ENCODE data around the gene RHBDF2.
"Not testable (repeated sequence)": the region's sequence is repeated elsewhere in the genome, so short reads cannot be mapped to it uniquely, and the experiment has no call there.

Gene RHBDF2

DNA sequence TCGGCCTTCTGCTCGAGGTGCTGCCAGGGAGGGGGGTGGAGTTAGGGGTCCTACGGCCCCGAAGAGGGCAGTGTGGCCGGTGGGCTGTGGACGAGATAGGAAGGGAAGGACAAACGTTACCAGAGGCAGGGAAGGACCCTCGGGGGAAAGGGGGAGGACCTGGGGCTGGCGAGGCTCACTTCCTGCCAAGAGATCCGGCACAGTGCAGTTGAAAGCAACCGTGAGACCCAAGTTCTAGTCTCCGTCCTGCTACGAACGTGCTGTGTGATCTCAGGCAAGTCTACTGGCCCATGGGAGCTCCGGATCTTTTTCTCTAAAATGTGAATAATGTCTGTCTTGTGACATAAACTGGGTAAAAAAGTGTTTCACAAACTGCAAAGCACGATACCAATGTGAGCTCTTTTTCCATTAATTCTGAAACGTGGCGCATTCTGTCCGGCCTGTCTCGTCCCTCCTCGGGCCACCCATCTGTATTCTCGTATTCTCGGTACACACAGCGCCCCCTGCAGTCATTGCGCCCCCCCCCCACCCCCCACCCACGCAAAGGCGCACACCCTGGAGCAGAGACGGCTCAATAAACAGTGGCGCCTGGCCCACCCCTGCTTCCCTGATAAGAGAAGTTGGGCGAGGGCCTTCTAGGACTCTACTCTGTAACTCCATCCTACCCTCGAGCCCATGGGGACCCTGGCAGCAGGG, 27.5 kb upstream of the RHBDF2 start:
- H3K27ac ChIP-seq (ENCODE audit: low read length): no peak overlapping the region
- H3K4me1 ChIP-seq (ENCODE audit: insufficient read depth, low read length): peaks cover 3% of the 10 kb centered on the region; the same call in 1 of the 2 replicates
- no peaks in the 10 kb centered on the region for H3K9me3 ChIP-seq (ENCODE audit: insufficient read depth, low read depth, low read length)
- peaks cover 1% of the 10 kb centered on the region for H3K27me3 ChIP-seq (ENCODE audit: insufficient read depth, low read length)
- H3K4me3 ChIP-seq (ENCODE audit: low read length): no peak overlapping the region
- no peak overlapping the region for H3K9ac ChIP-seq (ENCODE audit: low read depth, low read length)
- H3K36me3 ChIP-seq (ENCODE audit: insufficient read depth, low read depth, low read length): no peaks in the 10 kb centered on the region

DNA sequence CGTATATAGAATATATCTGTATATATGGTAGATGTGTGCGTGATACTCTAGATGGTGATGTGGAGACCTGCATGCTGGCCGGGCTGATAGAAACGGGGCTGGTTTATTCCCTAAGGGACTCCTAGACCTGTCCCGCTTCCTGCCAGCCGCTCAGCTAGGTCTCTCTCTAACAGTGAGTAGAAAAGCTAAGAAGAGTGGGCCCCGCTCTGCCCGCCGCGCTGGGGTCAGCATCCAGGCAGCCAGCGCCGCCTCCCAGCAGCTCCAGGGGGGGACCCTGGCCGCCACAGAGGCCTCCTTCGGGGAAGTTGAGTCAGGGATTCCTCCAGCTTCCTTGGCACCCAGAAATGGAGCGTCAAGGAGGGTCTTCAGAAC, 26.9 kb upstream of the RHBDF2 start:
- Histone ChIP-seq H3K4me1 (ENCODE audit: insufficient read depth, low read length) (peaks cover 3% of the 10 kb centered on the region; the same call in 1 of the 2 replicates), H3K9ac (ENCODE audit: low read depth, low read length) (no peak overlapping the region), H3K9me3 (ENCODE audit: insufficient read depth, low read depth, low read length) (no peaks in the 10 kb centered on the region), H3K4me3 (ENCODE audit: low read length) (no peak overlapping the region), H3K27ac (ENCODE audit: low read length) (no peak overlapping the region), H3K36me3 (ENCODE audit: insufficient read depth, low read depth, low read length) (no peaks in the 10 kb centered on the region), H3K27me3 (ENCODE audit: insufficient read depth, low read length) (peaks cover 6% of the 10 kb centered on the region)

DNA sequence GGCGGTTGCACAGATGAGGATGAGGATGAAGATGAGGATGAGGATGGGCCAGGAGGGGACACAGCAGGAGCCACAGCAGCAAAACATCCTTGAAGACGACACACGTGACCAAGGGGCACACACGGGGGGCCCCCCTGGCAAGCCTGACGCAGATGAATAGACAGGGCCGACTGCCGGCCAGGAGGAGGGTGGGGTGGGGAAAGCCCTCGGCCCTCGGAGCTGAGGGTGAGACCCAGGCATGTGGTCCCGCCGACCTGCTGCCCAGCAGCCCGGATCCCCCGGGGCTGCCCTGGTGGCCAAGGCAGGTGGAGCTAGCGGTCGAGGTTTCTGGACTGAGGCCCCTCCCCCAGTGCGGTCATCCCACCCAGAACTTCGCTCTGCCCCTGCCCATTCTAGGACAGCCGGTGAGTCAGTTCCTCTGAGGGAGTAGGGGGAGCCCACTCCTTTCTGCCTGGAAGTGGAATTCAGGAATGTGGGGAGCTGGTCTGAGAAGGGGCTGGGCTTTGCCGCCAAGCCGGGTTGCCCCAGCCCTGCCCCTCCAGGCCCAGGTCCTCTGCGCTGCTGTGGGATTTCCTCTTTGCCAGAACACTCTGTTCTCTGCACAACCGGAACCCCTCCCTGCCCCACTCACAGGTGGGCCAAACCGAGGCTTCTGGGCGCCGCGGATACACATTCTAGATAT, 26.3 kb upstream of the RHBDF2 start:
- Histone ChIP-seq H3K27me3 (ENCODE audit: insufficient read depth, low read length) (peaks cover 12% of the 10 kb centered on the region), H3K36me3 (ENCODE audit: insufficient read depth, low read depth, low read length) (no peaks in the 10 kb centered on the region), H3K4me3 (ENCODE audit: low read length) (no peak overlapping the region; the same call in 1 of the 2 replicates), H3K27ac (ENCODE audit: low read length) (no peak overlapping the region), H3K9ac (ENCODE audit: low read depth, low read length) (no peak overlapping the region; the same call in 1 of the 2 replicates), H3K4me1 (ENCODE audit: insufficient read depth, low read length) (peaks cover 3% of the 10 kb centered on the region; the same call in 1 of the 2 replicates), H3K9me3 (ENCODE audit: insufficient read depth, low read depth, low read length) (no peaks in the 10 kb centered on the region)

DNA sequence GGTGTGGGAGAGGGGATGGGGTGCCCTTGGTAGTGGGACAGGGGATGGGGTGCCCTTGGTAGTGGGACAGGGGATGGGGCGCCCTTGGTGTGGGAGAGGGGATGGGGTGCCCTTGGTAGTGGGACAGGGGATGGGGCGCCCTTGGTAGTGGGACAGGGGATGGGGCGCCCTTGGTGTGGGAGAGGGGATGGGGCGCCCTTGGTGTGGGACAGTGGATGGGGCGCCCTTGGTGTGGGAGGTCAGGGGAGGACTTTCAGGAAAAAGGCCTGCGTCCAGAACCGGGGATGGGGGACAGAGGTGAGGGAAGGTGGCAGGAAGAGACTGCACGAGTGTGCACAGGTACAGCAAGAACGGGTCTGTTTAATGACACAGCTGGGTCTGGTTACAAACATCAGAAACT, 25.8 kb upstream of the RHBDF2 start:
- not testable (repeated sequence) for H3K4me3 ChIP-seq (ENCODE audit: low read length); H3K9me3 ChIP-seq (ENCODE audit: insufficient read depth, low read depth, low read length); H3K9ac ChIP-seq (ENCODE audit: low read depth, low read length); H3K36me3 ChIP-seq (ENCODE audit: insufficient read depth, low read depth, low read length); H3K4me1 ChIP-seq (ENCODE audit: insufficient read depth, low read length); H3K27ac ChIP-seq (ENCODE audit: low read length)
- peaks cover 14% of the 10 kb centered on the region for H3K27me3 ChIP-seq (ENCODE audit: insufficient read depth, low read length)

DNA sequence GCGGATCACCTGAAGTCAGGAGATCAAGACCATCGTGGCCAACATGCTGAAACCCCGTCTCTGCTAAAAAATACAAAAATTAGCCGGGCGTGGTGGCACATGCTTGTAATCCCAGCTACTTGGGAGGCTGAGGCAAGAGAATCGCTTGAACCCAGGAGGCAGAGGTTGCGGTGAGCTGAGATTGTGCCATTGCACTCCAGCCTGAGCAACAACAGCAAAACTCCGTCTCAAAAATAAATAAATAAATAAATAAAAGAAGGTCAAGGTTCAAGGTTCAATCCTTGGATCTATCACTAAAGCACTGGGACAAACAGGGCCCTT, 24.2 kb upstream of the RHBDF2 start:
- H3K9me3 ChIP-seq (ENCODE audit: insufficient read depth, low read depth, low read length); H3K27ac ChIP-seq (ENCODE audit: low read length); H3K9ac ChIP-seq (ENCODE audit: low read depth, low read length); H3K4me1 ChIP-seq (ENCODE audit: insufficient read depth, low read length); H3K36me3 ChIP-seq (ENCODE audit: insufficient read depth, low read depth, low read length); H3K4me3 ChIP-seq (ENCODE audit: low read length): not testable (repeated sequence)
- H3K27me3 ChIP-seq (ENCODE audit: insufficient read depth, low read length): peaks cover 14% of the 10 kb centered on the region

DNA sequence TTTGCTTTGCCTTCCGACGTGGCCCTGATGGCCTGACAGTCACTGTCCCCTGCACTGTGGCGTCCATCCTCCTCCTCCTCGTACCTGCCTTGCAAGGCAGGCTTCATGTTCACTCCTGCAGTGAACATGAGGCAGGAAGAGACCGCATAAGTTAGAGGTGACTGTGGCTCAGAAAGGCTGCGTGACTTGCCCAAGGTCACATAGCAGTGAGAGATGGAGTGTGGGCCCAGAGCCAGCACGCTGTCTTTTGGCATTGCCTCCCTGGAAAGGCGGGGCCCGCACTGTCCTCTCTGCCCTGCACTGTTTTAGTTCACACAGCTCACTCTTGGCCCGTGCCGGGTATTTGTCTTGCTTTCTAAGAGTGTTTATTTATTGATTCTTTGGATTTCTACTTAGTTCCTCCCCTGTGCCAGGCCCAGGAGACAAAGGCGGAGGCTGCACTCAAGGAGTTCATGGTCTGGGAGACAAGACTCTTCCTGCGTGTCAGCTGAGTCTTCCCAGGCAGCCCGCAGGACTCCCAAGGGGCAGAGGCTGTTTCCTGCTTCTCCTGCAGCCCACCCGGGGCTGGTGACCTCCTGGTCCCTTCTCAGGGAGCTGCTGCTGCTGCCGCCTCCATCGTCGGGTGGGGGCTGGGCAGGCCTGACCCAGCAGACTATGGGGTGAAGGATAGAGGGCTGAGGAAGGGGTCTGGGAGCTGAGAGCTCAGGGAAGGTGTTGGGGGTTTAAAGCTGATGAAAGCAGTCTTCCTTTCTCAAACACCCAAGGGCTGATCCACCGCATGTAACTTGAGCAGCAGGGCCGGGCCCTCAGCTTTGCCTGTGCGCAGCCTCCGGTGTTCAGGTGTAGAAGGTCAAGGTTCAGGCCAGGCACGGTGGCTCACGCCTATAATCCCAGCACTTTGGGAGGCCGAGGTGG, 23.6 kb upstream of the RHBDF2 start:
- Histone ChIP-seq H3K9ac (ENCODE audit: low read depth, low read length) (no peak overlapping the region), H3K4me3 (ENCODE audit: low read length) (no peak overlapping the region), H3K27me3 (ENCODE audit: insufficient read depth, low read length) (peaks cover 14% of the 10 kb centered on the region), H3K9me3 (ENCODE audit: insufficient read depth, low read depth, low read length) (no peaks in the 10 kb centered on the region), H3K4me1 (ENCODE audit: insufficient read depth, low read length) (peaks cover 3% of the 10 kb centered on the region; the same call in 1 of the 2 replicates), H3K27ac (ENCODE audit: low read length) (no peak overlapping the region), H3K36me3 (ENCODE audit: insufficient read depth, low read depth, low read length) (no peaks in the 10 kb centered on the region)

DNA sequence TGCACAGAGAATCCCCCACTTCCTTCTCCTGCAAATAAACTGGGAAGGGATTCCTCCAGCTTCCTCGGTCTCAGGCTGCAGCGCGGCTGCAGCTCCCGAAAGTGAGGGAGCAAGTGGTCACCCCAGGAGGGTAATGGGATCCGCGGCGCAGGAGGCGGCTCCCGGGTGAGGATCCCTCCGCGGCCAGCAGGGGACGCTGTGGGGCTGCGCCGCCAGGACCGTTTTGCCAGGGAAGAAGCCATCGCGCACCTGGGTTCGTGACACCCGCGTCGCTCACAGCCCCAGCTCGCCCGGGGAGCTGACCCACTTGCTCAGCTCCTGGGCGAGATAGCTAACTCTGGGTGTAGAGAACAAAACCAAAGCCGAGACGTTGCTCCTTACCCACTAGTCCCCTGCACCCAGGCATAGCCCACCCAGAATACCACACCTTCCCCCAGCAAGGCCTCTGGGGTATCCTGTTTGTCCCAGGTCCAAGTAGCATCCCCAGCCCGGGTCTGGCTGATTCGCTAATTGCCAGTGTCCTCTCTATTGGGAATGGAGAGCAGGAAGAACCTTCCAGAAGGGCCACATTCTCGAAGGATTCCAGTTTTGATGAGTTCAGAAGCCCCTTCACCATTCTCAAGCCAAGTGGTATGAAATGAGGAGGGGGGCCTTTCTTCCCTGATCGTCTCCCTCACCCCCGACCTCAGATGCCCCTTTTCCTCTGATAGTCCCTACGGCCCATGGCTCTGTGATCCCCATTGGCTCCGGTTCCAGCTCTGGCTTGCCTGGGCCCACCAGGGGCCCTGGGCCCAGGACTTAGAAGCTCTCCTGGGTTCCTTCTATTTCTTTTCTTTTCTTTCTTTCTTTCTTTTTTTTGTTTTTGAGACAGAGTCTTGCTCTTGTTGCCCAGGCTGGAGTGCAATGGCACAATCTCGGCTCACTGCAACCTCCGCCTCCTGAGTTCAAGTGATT, 22.1 kb upstream of the RHBDF2 start:
- H3K9ac ChIP-seq (ENCODE audit: low read depth, low read length): no peak overlapping the region
- no peaks in the 10 kb centered on the region for H3K36me3 ChIP-seq (ENCODE audit: insufficient read depth, low read depth, low read length)
- no peaks in the 10 kb centered on the region; the same call in 1 of the 2 replicates for H3K4me1 ChIP-seq (ENCODE audit: insufficient read depth, low read length)
- no peak overlapping the region for H3K4me3 ChIP-seq (ENCODE audit: low read length)
- H3K27ac ChIP-seq (ENCODE audit: low read length): no peak overlapping the region
- peaks cover 14% of the 10 kb centered on the region for H3K27me3 ChIP-seq (ENCODE audit: insufficient read depth, low read length)
- no peaks in the 10 kb centered on the region for H3K9me3 ChIP-seq (ENCODE audit: insufficient read depth, low read depth, low read length)

DNA sequence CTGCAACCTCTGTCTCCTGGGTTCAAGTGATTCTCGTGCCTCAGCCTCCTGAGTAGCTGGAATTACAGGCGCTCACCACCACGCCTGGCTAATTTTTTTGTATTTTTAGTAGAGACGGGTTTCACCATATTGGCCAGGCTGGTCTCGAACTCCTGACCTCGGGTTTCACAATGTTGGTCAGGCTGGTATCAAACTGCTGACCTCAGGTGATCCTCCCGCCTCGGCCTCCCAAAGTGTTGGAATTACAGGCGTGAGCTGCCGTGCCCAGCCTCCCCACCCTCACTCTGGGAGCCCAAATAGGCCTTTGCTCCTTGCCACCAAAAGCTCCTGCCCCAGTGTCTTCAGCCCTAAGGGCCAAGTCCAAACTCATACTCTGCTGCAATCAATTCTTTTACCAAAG, 20.5 kb upstream of the RHBDF2 start:
- H3K4me3 ChIP-seq (ENCODE audit: low read length); H3K27ac ChIP-seq (ENCODE audit: low read length); H3K36me3 ChIP-seq (ENCODE audit: insufficient read depth, low read depth, low read length); H3K9me3 ChIP-seq (ENCODE audit: insufficient read depth, low read depth, low read length); H3K4me1 ChIP-seq (ENCODE audit: insufficient read depth, low read length); H3K9ac ChIP-seq (ENCODE audit: low read depth, low read length): not testable (repeated sequence)
- H3K27me3 ChIP-seq (ENCODE audit: insufficient read depth, low read length): peaks cover 14% of the 10 kb centered on the region

DNA sequence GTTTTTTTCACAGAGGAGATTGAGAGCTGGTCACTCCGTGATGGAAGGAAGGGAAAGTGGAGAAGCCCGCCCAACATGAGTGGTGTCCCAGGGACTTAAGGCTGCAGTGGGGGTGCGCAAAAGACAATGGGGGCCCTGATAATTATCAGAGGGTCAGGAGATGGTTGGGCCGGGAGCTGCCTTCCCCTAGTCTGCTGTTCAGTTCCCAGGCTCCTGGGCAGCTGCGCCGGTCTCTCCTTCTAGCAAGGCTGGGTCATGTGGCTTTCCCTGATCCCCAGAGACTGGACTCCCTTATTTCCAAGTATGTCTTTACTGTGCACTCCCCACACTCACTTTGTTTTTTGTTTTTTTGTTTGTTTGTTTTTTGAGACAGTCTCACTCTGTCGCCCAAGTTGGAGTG, 20.0 kb upstream of the RHBDF2 start:
- no peak overlapping the region for H3K9ac ChIP-seq (ENCODE audit: low read depth, low read length)
- H3K27ac ChIP-seq (ENCODE audit: low read length): no peak overlapping the region
- no peaks in the 10 kb centered on the region for H3K9me3 ChIP-seq (ENCODE audit: insufficient read depth, low read depth, low read length)
- H3K4me1 ChIP-seq (ENCODE audit: insufficient read depth, low read length): no peaks in the 10 kb centered on the region
- no peak overlapping the region for H3K4me3 ChIP-seq (ENCODE audit: low read length)
- peaks cover 14% of the 10 kb centered on the region for H3K27me3 ChIP-seq (ENCODE audit: insufficient read depth, low read length)
- no peaks in the 10 kb centered on the region for H3K36me3 ChIP-seq (ENCODE audit: insufficient read depth, low read depth, low read length)

DNA sequence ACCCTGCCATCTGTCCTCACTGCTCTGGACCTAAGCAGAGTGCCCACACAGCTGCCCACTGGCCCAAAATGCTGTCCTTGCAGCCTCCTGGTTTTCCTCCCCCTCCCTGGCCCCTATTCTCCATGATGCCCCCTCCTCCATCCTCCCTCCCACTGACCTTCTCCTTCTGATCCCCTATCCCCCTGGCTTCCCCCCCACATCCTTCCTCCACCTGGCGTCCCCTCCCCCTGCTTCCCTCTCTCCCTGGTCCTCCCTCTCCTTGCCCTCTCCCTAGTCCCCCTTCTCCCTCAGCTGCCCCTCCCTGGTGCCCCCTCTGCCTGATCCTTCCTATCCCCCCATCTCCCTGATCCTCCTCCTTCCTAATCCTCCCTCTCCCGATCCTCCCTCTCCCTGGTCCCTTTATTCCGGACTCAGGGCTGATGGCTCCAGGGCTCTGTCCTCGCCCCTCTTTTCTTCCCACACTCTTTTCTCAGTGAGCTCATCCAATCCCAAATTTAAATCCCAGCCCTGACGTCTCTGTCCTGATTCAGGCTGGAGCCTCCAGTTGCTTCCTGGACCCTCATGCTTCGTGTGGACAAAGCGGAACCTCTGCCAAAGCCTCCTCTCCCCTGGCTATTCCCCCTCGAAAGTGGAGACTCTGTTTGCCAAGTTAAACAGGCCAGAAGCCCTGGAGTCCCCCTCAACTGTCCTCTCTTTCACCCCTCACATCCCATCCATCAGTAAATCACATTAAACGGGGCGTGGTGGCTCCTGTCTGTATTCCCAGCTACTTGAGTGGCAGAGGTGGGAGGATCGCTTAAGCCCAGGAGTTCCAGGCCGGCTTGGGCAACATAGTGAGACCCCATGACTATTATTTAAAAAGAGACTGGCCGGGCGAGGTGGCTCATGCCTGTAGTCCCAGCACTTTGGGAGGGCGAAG, 18.1 kb upstream of the RHBDF2 start:
- H3K27ac ChIP-seq (ENCODE audit: low read length): no peak overlapping the region
- no peak overlapping the region for H3K4me3 ChIP-seq (ENCODE audit: low read length)
- H3K9ac ChIP-seq (ENCODE audit: low read depth, low read length): no peak overlapping the region
- H3K4me1 ChIP-seq (ENCODE audit: insufficient read depth, low read length): no peaks in the 10 kb centered on the region
- no peaks in the 10 kb centered on the region for H3K36me3 ChIP-seq (ENCODE audit: insufficient read depth, low read depth, low read length)
- no peaks in the 10 kb centered on the region for H3K9me3 ChIP-seq (ENCODE audit: insufficient read depth, low read depth, low read length)
- peaks cover 14% of the 10 kb centered on the region for H3K27me3 ChIP-seq (ENCODE audit: insufficient read depth, low read length)

Data from iPS-20b (cell line).